NCI-H2107 treated with DMSO at 0.1 percent for 48 hours (cell line): ENCODE data around the gene HJURP.

Experiments
- DNase-seq: peaks from one replicate; lab custom pipeline; 2025; ENCODE audit not compliant: unreplicated experiment; lab: John Stamatoyannopoulos, UW

HJURP gene

DNA sequence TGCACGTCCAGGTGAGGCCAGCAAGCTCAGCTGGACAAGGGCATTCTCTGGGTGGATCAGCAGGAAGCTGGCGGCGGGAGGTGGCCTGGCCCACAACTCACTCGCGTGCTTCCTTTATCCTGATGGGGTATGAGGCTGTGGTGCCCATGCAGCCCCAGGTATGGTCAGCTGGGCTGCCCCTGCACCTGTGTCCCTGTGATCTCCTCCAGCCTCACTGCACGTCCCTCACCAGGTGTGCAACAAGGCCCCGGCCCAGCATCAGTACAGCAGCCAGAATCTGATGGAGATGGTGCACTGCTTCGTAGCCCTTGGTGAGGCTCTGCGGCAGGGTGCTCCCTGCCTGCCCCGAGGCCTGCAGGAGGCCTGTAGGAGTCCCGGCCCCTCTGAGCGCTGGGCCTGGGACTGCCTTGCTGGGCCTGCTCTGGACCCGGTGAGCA, 58.6 kb downstream of the HJURP start:
- DNase-seq: no peak

- DNase-seq: no peak
Measured at GRCh38 chr2:233794128-233794658, 60.1 kb downstream of the HJURP start.

- DNase-seq: no peak
Measured at GRCh38 chr2:233793465-233794127, 60.7 kb downstream of the HJURP start.

GRCh38 chr2:233792720-233793119, 61.6 kb downstream of the HJURP start:
- no peak for DNase-seq

GRCh38 chr2:233791883-233792329, 62.4 kb downstream of the HJURP start:
- no peak for DNase-seq

- DNase-seq: no peak
Measured at GRCh38 chr2:233791151-233791882, 63.0 kb downstream of the HJURP start.

DNA sequence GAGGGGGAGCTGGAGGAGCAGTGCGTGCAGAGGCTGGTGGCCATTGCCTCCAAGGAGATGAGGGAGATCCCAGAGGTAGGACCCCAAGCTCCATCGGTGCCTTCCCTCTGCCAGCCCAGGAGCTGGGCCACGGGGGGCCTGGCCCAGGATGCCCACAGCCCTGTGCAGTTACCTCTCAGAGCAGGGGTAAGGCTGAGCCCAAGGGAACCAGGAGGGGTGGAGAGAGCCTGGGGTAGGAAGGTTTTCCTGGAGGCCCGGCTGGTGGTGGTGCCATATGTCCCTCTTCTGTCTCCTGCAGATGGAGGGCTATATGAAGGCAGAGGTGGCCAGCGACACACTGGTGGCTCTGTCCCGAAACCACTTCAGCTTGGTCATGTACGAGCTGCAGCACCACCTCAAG, 64.8 kb downstream of the HJURP start:
- DNase-seq: no peak
